Inflammatory macrophage treated with lipopolysaccharide for 4 hours (primary cell): ENCODE measurements around the gene AQP2.

ENCODE experiments used
- DNase-seq: peaks from one replicate; pipeline ENCODE4 v3.0.0-alpha.2; 2020

AQP2 gene

DNA sequence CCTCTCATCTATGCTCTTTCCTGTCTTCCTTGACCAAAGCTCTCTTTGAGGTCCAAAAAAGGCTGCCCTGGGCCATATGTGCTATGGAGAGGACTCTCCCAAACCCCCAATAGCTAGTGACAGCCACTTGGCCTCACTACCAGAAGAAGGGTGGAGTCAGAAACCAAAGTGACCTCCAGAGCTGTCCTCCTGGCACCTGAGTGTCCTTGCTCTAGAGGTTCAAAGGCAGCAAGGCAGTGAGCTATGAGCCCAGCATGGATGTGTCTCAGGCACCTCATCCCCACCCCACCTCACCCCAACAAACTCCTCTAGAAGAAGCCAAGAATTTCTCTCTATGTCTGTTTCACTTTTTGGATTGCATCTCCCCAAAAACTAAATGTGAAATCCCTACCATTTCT, 7.0 kb downstream of the AQP2 start:
- DNase-seq: no peak

DNA sequence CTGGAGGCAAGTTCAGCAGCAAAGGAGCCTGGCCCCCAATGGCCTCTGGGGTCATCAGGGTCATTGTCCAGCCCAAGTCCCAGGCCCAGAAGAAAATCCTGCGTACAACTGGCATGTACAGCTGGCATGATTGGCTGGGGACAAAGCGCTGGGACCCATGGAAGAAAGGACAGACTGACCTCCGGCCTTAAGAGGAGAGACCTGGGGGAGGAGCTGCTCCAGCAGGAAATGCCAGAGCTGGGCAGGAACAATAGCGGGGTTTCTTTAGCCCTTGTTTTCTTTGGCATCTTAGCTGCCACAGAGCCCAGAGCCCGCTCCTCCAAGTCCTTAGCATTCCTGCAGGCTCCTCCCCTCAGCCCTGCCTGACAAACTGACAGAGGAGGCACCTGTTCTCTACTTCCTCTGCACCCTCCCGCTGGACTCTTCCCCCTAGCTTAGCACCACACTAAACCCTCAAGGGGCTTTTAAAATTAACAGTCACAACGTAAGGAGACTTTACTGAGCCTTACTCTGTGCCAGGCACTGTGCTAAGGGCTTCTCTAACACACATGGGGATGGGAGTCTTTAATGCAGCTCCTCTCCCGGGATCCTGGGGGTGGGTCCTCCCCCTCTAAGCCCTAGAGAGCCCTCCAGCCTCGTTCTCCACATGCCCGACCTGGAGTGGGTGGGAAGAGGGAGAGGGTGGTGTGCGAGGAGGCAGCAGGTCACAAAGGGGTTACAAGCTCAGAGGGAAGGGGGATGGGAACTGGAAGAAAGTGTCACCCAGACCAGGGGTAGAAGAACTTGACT, 9.3 kb downstream of the AQP2 start:
- no peak for DNase-seq

DNA sequence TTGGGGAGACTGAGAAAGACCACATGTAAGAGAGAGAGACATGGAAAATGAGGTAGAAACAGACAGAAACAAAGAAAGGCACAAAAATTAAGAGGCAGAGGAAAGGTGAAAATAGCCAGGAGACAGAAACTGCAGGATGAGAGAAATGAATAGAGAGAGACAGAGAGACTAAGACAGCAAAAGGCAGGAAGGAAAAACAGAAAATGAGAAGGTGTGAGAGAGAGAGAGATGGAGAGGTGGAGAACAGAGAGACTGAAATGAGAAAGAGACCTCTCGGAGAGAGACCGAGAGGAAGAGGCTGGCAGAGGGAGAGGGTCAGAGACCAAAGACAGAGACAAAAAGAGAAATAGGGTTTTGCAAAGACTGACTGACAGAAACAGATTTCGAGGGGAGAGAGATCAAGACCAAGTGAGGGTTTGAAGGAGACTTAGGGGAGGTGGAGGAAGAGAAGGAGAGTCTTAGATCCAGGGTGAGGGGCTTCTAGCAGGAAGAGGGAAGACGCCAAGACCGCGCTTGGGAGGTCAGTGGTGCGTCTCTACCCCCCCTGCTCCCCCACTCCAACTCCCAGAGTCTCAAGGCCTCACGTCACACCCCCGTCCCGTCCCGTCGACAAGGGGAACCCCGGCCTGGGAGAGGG, 10.1 kb downstream of the AQP2 start:
- DNase-seq: no peak

DNA sequence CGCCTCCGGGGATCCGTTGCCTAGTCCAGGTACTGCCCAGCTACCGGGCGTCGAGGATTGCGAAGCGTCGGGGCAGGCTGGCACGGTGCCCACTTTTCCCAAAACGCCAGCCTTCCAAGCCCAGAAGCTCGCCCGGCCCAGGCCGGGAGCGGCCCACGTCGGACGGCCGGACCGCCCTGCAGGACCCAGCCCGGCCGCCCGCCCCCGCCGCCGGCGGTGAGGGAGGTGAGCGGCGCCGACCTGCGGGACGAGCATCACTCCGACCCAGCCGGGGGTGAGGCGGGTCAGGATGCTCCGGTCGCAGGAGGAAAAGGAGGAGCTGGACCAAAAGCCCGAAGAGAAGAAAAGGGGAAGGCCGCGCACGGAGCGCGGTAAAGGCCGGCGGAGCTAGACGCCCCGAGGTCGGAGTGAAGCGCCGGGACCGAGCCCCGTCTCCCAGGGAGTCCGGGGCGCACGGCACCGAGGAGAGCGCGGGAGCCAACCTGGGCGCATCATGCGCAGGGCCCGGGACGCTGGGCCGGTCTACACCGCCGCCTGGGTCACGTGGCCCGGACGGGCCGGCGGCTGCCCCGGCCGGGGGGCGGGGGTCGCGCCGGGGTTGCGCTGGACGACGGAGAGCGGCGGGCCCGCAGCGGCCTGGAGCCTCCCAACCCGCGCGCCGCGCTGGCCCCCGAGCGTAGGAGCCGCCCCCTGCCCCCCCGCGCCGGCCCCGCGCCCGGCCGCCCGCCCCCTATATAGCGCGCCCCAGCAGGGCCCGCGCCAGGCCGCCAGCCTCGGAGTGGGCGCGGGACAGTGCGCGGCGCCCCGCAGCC, 10.8 kb downstream of the AQP2 start, which contains the start of gene AQP5:
Gene AQP5 (plus strand): TSS at position 762 of the 812 bp plus-strand sequence. CDS start 146 bp downstream, outside the sequence.
- DNase-seq: no peak

DNA sequence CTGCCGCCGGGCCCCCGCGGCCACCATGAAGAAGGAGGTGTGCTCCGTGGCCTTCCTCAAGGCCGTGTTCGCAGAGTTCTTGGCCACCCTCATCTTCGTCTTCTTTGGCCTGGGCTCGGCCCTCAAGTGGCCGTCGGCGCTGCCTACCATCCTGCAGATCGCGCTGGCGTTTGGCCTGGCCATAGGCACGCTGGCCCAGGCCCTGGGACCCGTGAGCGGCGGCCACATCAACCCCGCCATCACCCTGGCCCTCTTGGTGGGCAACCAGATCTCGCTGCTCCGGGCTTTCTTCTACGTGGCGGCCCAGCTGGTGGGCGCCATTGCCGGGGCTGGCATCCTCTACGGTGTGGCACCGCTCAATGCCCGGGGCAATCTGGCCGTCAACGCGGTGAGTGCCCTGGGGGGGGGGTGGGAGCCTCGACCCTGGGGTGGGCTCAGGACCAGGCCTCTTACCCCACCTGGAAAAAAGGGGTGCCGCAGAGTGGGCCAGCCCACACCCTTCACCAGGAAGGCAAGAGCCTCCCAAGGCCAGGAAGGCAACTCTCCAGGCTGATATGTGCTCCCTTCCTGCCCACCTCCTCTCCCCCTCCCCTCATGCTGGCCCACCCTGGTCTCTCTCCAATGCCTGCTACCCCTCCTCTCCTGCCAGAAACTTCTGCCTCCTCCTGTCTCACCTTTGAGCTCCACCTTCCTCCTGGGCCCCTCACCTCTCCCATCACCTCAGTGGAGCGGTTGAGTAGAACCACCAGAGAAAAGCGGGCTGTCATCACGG, 11.6 kb downstream of the AQP2 start:
- no peak for DNase-seq

DNA sequence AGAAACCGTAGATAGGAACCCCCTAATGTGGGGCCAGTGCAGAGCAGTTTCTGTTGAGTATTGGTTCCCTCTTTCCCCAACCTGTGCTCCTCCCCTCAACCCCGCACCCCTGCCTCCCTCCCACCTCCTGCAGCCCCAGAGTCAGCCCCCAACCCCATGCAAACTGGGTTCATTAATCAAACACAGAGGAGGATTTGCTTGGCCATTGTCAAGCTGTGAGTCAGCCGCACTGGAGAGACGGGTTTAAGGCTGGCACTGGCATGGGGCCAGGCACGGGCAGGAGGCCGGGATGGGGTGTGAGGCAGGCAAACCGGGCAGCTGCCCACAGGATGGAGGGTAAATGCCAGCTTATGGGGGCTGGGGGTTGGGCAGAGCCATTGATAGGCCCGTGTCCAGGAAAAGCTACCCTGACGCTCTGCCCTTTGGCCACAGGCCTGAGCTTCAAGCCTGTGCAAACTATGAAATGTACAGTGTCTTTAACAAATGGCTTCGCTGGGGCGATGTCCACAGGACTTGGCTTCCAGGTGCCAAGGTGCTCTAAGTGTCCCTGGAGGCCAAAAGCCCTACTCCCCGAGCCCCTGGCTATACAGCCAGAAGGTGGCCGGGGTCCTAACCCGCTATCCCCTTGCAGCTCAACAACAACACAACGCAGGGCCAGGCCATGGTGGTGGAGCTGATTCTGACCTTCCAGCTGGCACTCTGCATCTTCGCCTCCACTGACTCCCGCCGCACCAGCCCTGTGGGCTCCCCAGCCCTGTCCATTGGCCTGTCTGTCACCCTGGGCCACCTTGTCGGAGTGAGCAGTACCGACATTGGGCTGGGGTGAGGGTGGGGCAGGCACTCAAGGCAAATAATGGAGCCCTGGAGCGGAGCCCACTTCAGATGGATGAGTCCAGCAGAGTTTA, 12.6 kb downstream of the AQP2 start:
- DNase-seq: no peak

DNA sequence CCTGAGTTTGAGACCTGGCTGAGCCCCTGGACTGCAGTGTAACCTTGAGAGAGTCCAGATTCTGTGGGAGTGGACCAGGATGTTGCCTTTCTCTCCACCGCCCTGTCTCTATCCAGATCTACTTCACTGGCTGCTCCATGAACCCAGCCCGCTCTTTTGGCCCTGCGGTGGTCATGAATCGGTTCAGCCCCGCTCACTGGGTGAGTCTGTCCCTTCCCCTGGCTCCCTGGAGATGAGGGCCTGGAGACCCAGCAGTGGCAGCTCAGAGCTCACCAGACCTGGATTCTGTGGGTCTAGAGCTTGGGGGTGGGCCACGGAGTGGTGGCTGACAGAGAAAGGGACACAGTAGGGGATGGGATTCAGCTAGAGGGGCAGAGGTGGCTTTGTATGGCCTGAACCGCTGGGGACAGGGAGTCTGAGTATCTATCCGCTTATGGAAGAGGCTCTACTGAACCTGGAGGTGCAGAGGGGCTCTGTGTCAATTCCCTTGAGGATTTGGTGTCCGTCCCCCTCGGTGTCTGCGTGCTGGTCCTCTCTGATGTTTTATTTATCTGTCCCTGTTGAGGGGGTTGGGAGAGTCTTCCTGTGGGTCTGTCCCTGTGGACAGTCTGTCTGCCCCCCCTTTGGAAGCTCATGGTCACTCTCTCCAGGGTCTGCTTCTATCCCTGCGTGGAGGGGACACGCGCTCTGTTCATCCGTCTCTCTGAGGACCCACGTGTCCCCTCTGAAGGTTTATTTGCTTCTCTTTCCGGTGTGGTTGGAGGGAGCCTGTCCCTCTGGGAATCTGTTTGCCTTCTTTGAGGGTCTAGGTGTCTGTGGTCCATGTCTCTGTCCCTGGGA, 13.7 kb downstream of the AQP2 start:
- no peak for DNase-seq

DNA sequence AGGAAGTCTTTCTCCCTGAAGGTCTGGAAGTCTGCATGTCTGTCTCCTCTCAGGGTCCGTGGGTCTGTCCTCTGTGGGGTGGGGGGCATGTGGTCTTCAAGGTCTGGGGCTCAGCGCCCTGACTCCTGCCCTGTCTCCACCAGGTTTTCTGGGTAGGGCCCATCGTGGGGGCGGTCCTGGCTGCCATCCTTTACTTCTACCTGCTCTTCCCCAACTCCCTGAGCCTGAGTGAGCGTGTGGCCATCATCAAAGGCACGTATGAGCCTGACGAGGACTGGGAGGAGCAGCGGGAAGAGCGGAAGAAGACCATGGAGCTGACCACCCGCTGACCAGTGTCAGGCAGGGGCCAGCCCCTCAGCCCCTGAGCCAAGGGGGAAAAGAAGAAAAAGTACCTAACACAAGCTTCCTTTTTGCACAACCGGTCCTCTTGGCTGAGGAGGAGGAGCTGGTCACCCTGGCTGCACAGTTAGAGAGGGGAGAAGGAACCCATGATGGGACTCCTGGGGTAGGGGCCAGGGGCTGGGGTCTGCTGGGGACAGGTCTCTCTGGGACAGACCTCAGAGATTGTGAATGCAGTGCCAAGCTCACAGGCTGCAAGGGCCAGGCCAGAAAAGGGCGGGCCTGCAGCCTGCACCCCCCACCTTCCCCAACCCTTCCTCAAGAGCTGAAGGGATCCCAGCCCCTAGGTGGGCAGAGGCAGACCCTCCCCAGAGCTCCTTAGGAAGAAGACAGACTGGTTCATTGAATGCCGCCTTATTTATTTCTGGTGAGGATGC, 14.5 kb downstream of the AQP2 start:
- DNase-seq: no peak

DNA sequence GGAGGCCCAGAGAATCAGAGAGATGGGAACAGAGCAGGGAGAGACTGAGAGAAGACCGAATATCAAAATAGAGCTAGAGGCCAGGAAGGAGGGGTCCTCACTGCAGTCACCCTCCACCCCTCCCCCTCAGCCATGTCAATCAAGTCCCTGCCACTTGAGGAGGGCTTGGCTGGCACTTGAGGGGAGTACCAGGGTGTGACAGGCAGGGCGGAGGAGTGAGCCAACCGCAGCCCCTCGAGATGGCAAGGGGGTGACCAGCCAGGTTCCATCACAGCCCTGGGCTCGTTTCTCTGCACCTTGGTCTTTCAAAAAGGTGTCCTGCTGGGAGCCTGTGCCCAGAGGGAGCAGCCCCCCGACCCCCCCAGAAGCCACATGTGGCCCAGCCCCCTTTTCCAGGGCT, 15.3 kb downstream of the AQP2 start:
- no peak for DNase-seq

DNA sequence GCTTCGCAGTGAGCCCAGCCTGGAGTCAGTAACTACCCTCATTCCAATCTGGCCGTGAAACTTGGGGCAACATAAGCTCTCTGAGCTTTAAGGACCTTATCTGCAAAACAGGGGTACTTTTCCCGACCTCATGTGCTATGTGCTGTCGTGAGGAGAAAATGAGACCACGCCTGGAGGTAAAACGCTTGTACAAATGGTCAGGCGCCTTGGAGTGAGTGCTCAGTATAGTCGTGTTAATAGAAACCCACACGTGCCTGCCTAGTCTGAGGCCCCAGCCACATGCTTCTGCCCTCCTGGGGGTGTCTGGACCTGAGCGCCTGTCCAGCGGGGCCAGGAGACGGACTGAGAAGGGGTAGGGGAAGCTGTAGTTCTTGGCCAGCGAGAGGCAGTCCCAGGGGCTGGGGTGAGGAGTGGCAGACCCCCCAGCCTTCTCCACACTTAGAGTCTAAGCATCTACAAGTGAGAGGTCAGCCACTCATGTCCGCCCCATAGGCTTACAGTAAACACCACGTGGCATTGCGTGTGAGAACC, 16.0 kb downstream of the AQP2 start:
- no peak for DNase-seq

DNA sequence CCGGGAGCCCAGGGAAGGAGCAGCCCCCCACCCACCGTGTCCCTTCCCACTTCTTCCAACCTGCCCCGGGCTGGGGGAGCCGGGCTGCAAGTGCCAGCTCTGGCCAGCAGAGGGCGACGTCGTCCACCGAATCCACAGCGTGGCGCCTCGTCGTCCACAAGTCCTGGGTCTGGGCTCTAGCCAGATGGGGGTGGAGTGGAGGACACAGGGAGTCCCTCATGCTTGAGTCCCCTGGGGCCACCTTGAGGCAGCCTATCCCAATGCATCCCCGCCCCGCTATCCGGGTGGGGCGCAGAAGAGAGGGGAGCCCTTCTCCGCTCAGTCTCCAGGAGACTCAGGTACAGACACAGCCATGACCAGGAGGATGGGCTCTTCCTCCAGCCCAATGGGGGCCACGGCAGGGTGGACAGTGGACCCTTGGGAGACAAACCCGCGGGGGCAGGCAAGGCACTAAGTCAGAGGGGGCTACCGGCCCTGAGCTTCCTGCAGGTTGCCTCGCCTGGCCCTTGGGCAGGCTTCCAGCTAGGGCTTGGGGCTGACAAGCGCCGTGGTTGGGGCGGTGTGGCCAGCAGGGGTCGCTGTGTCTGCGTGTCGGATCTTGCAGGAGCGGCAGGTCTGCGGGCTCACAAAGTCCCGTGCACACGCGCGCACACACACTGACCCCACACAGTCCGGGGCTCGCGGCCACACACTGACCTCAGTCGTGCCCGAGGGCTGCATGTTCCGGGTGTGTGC, 16.7 kb downstream of the AQP2 start:
- peak; percentile 83 for DNase-seq

DNA sequence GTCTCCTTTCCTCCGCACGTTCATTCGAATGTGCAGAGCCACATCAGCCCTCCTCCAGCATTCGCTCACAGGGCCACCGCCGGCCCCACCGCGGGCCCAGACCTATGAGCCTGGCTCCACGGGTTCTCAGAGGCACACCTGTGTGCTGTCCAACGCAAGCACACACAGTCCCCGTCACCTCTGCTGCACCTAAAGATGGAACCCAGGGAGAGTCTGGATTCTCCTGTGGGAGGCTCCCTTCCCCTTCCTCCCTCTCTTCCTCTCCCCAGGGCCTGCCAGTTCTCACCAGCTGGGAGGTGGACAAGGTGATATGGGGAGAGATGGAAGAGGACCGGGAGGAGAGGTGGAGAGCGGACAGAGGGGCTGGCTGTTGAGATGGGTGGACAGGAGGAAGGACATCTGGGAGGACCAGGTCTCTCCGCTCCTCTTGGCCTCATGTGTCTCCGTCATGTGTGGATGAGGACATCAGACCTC, 17.3 kb downstream of the AQP2 start:
- no peak for DNase-seq

DNA sequence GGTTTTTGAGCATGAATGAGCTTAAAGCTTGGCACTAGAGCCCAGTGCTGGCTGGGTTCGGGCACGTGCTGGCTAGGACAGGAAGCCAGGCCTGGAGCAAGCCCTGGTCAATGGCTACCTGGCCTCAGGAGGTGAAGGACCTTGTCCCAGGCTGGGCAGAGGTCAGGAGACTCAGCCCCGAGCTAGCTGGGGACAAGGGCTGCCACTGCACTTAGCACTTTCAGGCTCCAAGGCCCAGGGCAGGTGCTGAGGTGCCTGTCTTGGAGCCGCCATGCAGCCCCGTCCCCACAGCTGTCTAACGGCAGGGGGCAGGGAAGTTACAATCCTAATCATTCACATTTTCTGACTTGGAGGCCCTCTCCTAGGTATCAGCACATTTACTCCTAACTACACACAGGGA, 17.9 kb downstream of the AQP2 start:
- DNase-seq: no peak

DNA sequence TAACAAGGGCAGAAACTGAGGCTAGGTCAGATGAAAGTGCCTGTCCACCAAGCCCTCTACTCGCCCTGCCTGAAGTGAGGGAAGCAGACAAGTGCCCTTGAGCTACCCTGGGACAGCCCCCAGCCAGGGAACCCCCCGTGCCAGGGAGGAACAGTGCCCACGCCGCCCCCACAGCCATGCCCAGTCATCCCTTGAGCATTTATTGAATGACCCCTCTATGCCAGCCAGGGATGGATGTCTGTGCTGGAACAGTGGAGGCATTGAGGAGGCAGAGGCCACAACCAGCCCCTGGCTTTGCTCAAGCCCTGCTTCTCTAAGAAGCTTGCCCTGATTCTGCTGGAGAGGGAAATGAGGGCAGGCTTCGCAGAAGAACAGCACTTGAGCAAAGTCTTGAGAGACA, 18.5 kb downstream of the AQP2 start:
- DNase-seq: no peak

DNA sequence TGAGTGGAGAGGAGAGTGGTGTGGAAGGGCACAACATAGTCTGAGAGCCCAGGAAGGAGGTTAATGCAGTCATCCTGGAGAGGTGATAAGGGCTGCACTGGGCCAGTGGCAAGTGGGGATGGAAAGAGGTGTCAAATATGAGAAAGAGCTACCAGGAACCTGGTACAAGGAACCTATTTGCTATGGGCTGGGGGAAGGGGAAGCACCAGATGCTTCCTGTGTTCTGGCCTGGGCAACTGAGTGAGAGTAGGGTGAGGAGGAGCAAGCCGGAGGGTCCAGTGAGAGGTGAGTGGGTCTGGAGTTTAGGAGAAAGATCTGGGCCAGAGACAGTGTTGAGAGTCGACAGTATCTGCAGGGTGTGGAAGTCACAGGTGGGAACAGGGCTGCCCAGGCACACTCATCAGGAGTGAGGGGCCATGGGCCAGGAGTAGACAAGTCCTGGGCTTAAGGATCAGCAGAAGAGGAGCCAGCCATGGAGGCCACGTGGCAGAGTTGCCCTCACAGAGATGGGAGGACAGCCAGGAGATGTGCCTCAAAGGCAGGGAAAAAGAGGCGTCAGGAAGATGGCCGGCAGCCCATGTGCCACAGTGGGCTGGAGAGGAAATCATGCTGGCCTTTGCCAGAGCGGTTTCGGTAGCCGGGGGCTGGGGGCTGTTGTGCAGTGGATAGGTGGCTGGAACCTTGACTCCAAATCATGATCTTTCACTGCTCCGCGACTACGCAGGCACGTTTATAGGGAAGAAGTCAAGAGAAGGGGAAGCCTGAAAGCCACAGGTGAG, 19.3 kb downstream of the AQP2 start:
- no peak for DNase-seq

DNA sequence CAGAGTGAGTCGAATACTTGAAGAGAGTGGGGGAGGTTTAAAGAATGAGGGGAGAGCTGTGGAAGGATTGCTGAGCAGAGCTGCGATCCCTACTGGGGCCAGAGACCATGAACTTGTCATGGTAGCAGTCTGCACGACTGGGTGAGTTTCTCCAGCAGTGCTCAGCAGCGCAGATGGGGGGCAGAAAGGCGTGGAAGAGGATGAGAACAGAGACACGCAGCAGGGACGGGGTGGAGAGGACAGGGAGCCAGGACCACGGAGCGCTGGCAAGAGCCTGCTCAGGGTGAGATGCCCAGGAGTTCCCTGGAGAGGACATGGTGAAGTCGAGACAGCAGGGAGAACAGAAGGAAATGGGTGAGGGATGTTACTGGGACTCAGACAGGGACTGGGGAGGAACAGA, 20.1 kb downstream of the AQP2 start:
- DNase-seq: no peak

DNA sequence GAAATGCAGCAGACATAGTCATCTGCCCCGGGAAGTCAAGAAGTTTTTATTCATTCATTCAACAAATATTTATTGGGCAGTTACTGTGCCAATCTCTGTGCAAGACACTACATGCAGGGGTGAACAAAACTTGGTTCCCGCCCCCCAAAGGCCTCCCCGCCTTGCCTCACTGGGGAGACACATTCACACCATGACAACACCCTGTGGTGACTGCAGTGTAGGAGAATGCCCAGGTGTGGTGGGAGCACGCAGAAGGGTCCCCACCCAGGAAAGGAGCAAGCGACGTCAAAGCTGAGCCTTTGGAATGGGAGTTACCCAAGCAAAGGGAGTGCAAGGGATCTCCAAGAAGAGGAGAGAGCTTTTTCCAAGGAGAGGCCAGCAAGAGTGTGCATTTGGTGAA, 20.6 kb downstream of the AQP2 start:
- DNase-seq: no peak

DNA sequence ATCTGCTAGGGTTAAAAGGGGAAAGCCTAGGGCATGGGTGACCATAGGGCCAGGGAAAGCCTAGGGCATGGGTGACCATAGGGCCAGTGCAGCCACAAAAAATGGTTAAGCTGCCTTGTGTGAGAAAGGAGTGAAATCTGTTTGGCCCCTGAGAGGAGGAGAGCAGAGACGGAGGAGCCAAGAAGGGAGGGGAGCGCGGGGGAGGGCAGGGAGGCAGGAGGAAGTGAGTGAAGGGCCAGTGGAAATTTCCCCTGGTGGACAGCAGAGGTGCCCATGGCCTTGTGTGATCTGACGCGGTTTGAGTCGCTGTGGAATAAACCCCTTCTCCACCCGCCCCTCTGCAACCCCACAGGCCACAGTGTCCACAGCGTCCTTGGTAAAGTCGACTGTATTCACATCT, 21.6 kb downstream of the AQP2 start:
- DNase-seq: no peak
